T-helper 2 cell treated with Interferon-gamma antibody and Interleukin-4, amounts not matched to agents 5 μg/mL and 100 μg/mL, for 36 hours (primary cell): ENCODE data around the gene ANKS1B.

Experiments used
- DNase-seq: peaks from one replicate; pipeline ENCODE4 v3.0.0; 2021; ENCODE audit warnings: low spot score
- H3K27ac Mint-ChIP-seq: one replicate; pipeline ENCODE4 v1.8.0; 2021; ENCODE audit warnings: mild to moderate bottlenecking, mixed read lengths
- H3K27me3 Mint-ChIP-seq: one replicate; pipeline ENCODE4 v1.8.0; 2021; ENCODE audit warnings: low read depth, mixed read lengths
- H3K36me3 Mint-ChIP-seq: one replicate; pipeline ENCODE4 v1.8.0; 2021; ENCODE audit warnings: low read depth, mixed read lengths
- H3K4me1 Mint-ChIP-seq: one replicate; pipeline ENCODE4 v1.8.0; 2021; ENCODE audit warnings: low read depth, mixed read lengths
- H3K4me3 Mint-ChIP-seq: one replicate; pipeline ENCODE4 v1.8.0; 2022; ENCODE audit warnings: mild to moderate bottlenecking, moderate library complexity, mixed read lengths
- H3K9me3 Mint-ChIP-seq: one replicate; pipeline ENCODE4 v1.8.0; 2021; ENCODE audit warnings: mixed read lengths

The ANKS1B gene

GRCh38 chr12:98901189-98901588 lies 1083.5 kb downstream of the ANKS1B start:
- H3K4me3 Mint-ChIP-seq: no peak overlapping the region
- H3K9me3 Mint-ChIP-seq: no peaks in the 10 kb centered on the region
- no peak overlapping the region for H3K27ac Mint-ChIP-seq
- no peaks in the 10 kb centered on the region for H3K36me3 Mint-ChIP-seq
- no peaks in the 10 kb centered on the region for H3K4me1 Mint-ChIP-seq
- no peak for DNase-seq
- peaks cover 21% of the 10 kb centered on the region for H3K27me3 Mint-ChIP-seq

- H3K9me3 Mint-ChIP-seq: no peaks in the 10 kb centered on the region
- H3K36me3 Mint-ChIP-seq: no peaks in the 10 kb centered on the region
- no peak overlapping the region for H3K4me3 Mint-ChIP-seq
- DNase-seq: no peak
- peaks cover 52% of the 10 kb centered on the region for H3K27me3 Mint-ChIP-seq
- peaks cover 5% of the 10 kb centered on the region for H3K4me1 Mint-ChIP-seq
- no peak overlapping the region for H3K27ac Mint-ChIP-seq
Measured at GRCh38 chr12:98896938-98897337, 1087.8 kb downstream of the ANKS1B start.

GRCh38 chr12:98895086-98895651 lies 1089.6 kb downstream of the ANKS1B start:
- H3K4me1 Mint-ChIP-seq: peaks cover 5% of the 10 kb centered on the region
- H3K27ac Mint-ChIP-seq: no peak overlapping the region
- no peak overlapping the region for H3K4me3 Mint-ChIP-seq
- no peak for DNase-seq
- H3K27me3 Mint-ChIP-seq: peaks cover 61% of the 10 kb centered on the region
- H3K9me3 Mint-ChIP-seq: no peaks in the 10 kb centered on the region
- H3K36me3 Mint-ChIP-seq: no peaks in the 10 kb centered on the region

- Mint-ChIP-seq H3K4me3 (no peak overlapping the region), H3K27ac (no peak overlapping the region), H3K9me3 (no peaks in the 10 kb centered on the region), H3K4me1 (peaks cover 5% of the 10 kb centered on the region), H3K36me3 (no peaks in the 10 kb centered on the region), H3K27me3 (peaks cover 67% of the 10 kb centered on the region)
- DNase-seq: no peak
Measured at GRCh38 chr12:98894412-98895085, 1090.2 kb downstream of the ANKS1B start.

- Mint-ChIP-seq H3K9me3 (no peaks in the 10 kb centered on the region), H3K4me1 (peaks cover 5% of the 10 kb centered on the region), H3K27ac (no peak overlapping the region), H3K27me3 (peaks cover 64% of the 10 kb centered on the region), H3K4me3 (no peak overlapping the region), H3K36me3 (no peaks in the 10 kb centered on the region)
- no peak for DNase-seq
Measured at GRCh38 chr12:98893675-98894411, 1090.9 kb downstream of the ANKS1B start.

- Mint-ChIP-seq H3K27me3 (peaks cover 70% of the 10 kb centered on the region), H3K4me3 (no peak overlapping the region)
- no peak for DNase-seq
Measured at GRCh38 chr12:98893126-98893674, 1091.5 kb downstream of the ANKS1B start.

GRCh38 chr12:98885778-98886177 lies 1099.0 kb downstream of the ANKS1B start:
- Mint-ChIP-seq H3K27me3 (peaks cover 37% of the 10 kb centered on the region), H3K4me3 (no peak overlapping the region), H3K27ac (no peak overlapping the region), H3K36me3 (no peaks in the 10 kb centered on the region), H3K4me1 (no peaks in the 10 kb centered on the region), H3K9me3 (no peaks in the 10 kb centered on the region)
- DNase-seq: no peak

More at GRCh38 chr12:98893126-98893674, 1091.5 kb downstream of the ANKS1B start:
- Mint-ChIP-seq H3K9me3 (no peaks in the 10 kb centered on the region), H3K36me3 (no peaks in the 10 kb centered on the region), H3K27ac (no peak overlapping the region), H3K4me1 (peaks cover 5% of the 10 kb centered on the region)

GRCh38 chr12:98883231-98883630 lies 1101.5 kb downstream of the ANKS1B start:
- no peak for DNase-seq
- H3K9me3 Mint-ChIP-seq: no peaks in the 10 kb centered on the region
- H3K36me3 Mint-ChIP-seq: no peaks in the 10 kb centered on the region
- no peak overlapping the region for H3K4me3 Mint-ChIP-seq
- no peaks in the 10 kb centered on the region for H3K4me1 Mint-ChIP-seq
- peaks cover 26% of the 10 kb centered on the region for H3K27me3 Mint-ChIP-seq
- H3K27ac Mint-ChIP-seq: no peak overlapping the region

GRCh38 chr12:98882526-98882925 lies 1102.2 kb downstream of the ANKS1B start:
- no peak for DNase-seq
- no peaks in the 10 kb centered on the region for H3K36me3 Mint-ChIP-seq
- no peak overlapping the region for H3K27ac Mint-ChIP-seq
- H3K4me1 Mint-ChIP-seq: no peaks in the 10 kb centered on the region
- no peak overlapping the region for H3K4me3 Mint-ChIP-seq
- no peaks in the 10 kb centered on the region for H3K9me3 Mint-ChIP-seq
- H3K27me3 Mint-ChIP-seq: peaks cover 26% of the 10 kb centered on the region

GRCh38 chr12:98873776-98874175 lies 1111.0 kb downstream of the ANKS1B start:
- no peaks in the 10 kb centered on the region for H3K9me3 Mint-ChIP-seq
- H3K36me3 Mint-ChIP-seq: no peaks in the 10 kb centered on the region
- no peak overlapping the region for H3K4me3 Mint-ChIP-seq
- H3K4me1 Mint-ChIP-seq: peaks cover 8% of the 10 kb centered on the region
- DNase-seq: no peak
- H3K27ac Mint-ChIP-seq: no peak overlapping the region
- peaks cover 13% of the 10 kb centered on the region for H3K27me3 Mint-ChIP-seq

GRCh38 chr12:98870504-98870903 lies 1114.2 kb downstream of the ANKS1B start:
- peaks cover 7% of the 10 kb centered on the region for H3K27me3 Mint-ChIP-seq
- no peaks in the 10 kb centered on the region for H3K36me3 Mint-ChIP-seq
- H3K4me1 Mint-ChIP-seq: peaks cover 8% of the 10 kb centered on the region

GRCh38 chr12:98869886-98870503 lies 1114.7 kb downstream of the ANKS1B start:
- H3K27me3 Mint-ChIP-seq: peaks cover 7% of the 10 kb centered on the region

More at GRCh38 chr12:98870504-98870903, 1114.2 kb downstream of the ANKS1B start:
- DNase-seq: no peak
- Mint-ChIP-seq H3K4me3 (no peak overlapping the region), H3K9me3 (no peaks in the 10 kb centered on the region), H3K27ac (no peak overlapping the region)

GRCh38 chr12:98868538-98868937 lies 1116.2 kb downstream of the ANKS1B start:
- H3K27me3 Mint-ChIP-seq: peaks cover 7% of the 10 kb centered on the region
- no peaks in the 10 kb centered on the region for H3K36me3 Mint-ChIP-seq
- H3K4me3 Mint-ChIP-seq: no peak overlapping the region
- peaks cover 8% of the 10 kb centered on the region for H3K4me1 Mint-ChIP-seq
- H3K9me3 Mint-ChIP-seq: no peaks in the 10 kb centered on the region
- no peak overlapping the region for H3K27ac Mint-ChIP-seq
- DNase-seq: no peak

More at GRCh38 chr12:98869886-98870503, 1114.7 kb downstream of the ANKS1B start:
- peaks cover 8% of the 10 kb centered on the region for H3K4me1 Mint-ChIP-seq
- H3K27ac Mint-ChIP-seq: no peak overlapping the region
- no peaks in the 10 kb centered on the region for H3K36me3 Mint-ChIP-seq
- H3K9me3 Mint-ChIP-seq: no peaks in the 10 kb centered on the region
- no peak overlapping the region for H3K4me3 Mint-ChIP-seq
- DNase-seq: no peak

GRCh38 chr12:98868076-98868475 lies 1116.7 kb downstream of the ANKS1B start:
- Mint-ChIP-seq H3K4me3 (no peak overlapping the region), H3K27me3 (peaks cover 7% of the 10 kb centered on the region), H3K9me3 (no peaks in the 10 kb centered on the region), H3K36me3 (no peaks in the 10 kb centered on the region), H3K4me1 (peaks cover 8% of the 10 kb centered on the region), H3K27ac (no peak overlapping the region)
- DNase-seq: no peak
